Peyer's patch (tissue), 4 donors: ENCODE measurements around the gene DHX38. TPM values are rescaled to one million over a fixed set of nuclear protein-coding genes. Genes with fewer than 3 reads are reported as not detected.

Source experiments
- DNase-seq, 3 donors: peaks; one replicate each; pipeline ENCODE4 v3.0.0-alpha.2; 2017 to 2019
- H3K27ac ChIP-seq, 4 donors: fragments of 200-600 bp; sonication (generic); one replicate each; pipeline ENCODE4 v1.5.1; 2016 to 2019
- H3K27me3 ChIP-seq, 2 donors: fragments of 200-600 bp; sonication (generic); one replicate each; pipeline ENCODE4 v1.5.1; 2019
- H3K36me3 ChIP-seq, 3 donors: fragments of 200-600 bp; sonication (generic); one replicate each; pipeline ENCODE4 v1.5.1; 2016 to 2019
- H3K4me1 ChIP-seq, 4 donors: fragments of 200-600 bp; sonication (generic); one replicate each; pipeline ENCODE4 v1.5.1; 2016 to 2019
- H3K4me3 ChIP-seq, 4 donors: fragments of 200-600 bp; sonication (generic); 1 replicate in 3 of 4; 2 replicates in 1 of 4; pipeline ENCODE4 v1.5.1; 2016 to 2019; ENCODE audit warnings: mild to moderate bottlenecking in 1 of 4
- H3K9me3 ChIP-seq, 4 donors: fragments of 200-600 bp; sonication (generic); one replicate each; pipeline ENCODE4 v1.5.1; 2016 to 2019; ENCODE audit warnings: mild to moderate bottlenecking in 1 of 4
- CTCF ChIP-seq, 6 experiments: fragments of 450-650 bp in 4 of 6; fragments of 200-600 bp in 2 of 6; sonication (generic) in 1 of 6; IDR thresholded peaks; one replicate each; pipeline ENCODE4 v1.5.1; 2017 to 2019; ENCODE audit warnings: antibody characterized with exemption in 6 of 6, mild to moderate bottlenecking in 3 of 6, moderate library complexity in 1 of 6
- POLR2A ChIP-seq, 2 donors: fragments of 450-650 bp; IDR thresholded peaks; one replicate each; pipeline ENCODE4 v1.5.1; 2017; ENCODE audit warnings: antibody characterized with exemption in 2 of 2, mild to moderate bottlenecking in 2 of 2, moderate library complexity in 2 of 2
- total RNA-seq, 4 donors: library from RNA; depleted of rRNA; stranded (reverse); fragments of >200 nt; gene quantifications; one replicate each; pipeline ENCODE4 v1.1.0, GENCODE V29; 2016

Gene DHX38
- total RNA-seq, 4 donors from 2014 or later = 44.3 to 171 (median 106) TPM

DNA sequence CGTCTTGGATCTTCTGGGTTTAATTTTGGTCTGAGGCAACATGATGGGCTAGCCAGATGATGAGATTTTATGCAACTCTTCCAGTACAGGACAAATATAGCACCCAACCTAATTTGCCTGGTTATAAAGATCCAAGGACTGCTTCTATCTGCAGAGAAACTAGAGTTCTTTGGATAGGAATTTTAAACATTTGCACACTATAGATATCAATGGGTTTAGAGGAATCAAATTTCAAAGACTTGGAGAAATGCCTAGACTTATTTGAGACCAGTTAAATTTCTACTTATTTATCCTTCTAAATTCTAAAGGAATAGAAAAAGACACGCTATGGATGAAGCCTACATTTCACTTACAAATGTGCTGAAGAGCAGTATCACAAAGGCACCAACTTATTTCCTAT, 65.7 kb downstream of the DHX38 start:
- H3K9me3 ChIP-seq = no peaks in the 10 kb centered on the region
- no peak overlapping the region for H3K27ac ChIP-seq
- H3K27me3 ChIP-seq = no peaks in the 10 kb centered on the region
- TF ChIP-seq POLR2A (IDR thresholded peaks at IDR 0.05) (no peak), CTCF (IDR thresholded peaks at IDR 0.05) (no peak)
- H3K36me3 ChIP-seq = no peaks in the 10 kb centered on the region
- H3K4me1 ChIP-seq = no peaks in the 10 kb centered on the region
- DNase-seq = no peak
- no peak overlapping the region for H3K4me3 ChIP-seq

DNA sequence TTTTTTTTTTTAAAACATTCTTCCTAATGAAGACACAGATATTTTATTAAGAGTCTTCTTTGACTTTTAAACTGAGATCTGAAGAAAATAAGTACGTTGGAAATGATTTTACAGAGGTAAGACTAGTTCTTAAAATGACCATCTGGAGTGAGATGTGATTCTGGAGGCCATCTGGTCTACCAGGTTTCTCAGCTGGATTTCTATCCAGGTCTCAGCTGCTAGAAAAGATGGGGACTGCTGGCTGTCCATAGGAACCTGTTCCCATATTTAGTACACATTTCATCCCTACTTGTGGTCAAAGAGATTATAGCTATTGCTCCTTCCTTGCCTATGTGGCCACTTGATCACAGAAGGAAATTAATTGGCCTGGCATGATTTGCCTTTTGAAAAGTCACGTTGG, 66.2 kb downstream of the DHX38 start:
- no peaks in the 10 kb centered on the region for H3K4me1 ChIP-seq

DNA sequence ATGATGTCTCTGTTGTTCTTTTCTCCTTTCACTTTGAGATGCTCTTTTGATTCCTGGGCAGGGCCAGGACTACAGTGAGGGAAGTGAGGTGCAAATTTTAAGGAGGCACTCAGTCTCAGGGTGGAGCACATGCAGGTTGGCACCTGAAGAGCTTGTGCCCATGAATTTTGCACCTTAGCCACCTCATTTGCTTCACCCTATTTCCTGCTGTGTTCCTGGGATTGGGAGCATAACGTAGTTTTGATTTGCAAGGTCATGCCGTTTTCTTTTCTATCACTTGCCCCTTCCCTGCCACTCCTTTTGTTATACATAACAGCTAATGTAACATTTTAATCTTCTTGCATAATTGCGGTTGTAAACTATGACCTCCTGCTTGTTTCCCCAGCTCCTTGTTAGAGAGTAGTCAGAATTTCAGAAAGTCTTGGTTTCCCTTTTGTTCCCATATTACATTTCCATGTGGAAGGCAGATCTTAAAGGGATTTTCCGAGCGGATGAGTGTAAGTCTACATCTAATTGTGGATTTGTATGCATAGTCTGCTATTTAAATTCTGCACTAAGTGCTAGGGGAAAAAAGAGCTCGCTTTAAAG, 68.6 kb downstream of the DHX38 start:
- H3K27ac ChIP-seq = no peak overlapping the region
- TF ChIP-seq POLR2A (IDR thresholded peaks at IDR 0.05) = no peak
- TF ChIP-seq CTCF (IDR thresholded peaks at IDR 0.05) = no peak

More for the DNA sequence above, 66.2 kb downstream of the DHX38 start:
- no peak for DNase-seq
- TF ChIP-seq CTCF (IDR thresholded peaks at IDR 0.05) (no peak), POLR2A (IDR thresholded peaks at IDR 0.05) (no peak)
- Histone ChIP-seq H3K27ac (no peak overlapping the region), H3K27me3 (no peaks in the 10 kb centered on the region), H3K36me3 (no peaks in the 10 kb centered on the region), H3K9me3 (no peaks in the 10 kb centered on the region), H3K4me3 (no peak overlapping the region)

More for the DNA sequence above, 68.6 kb downstream of the DHX38 start:
- Histone ChIP-seq H3K4me1 (no peaks in the 10 kb centered on the region), H3K4me3 (no peak overlapping the region), H3K9me3 (no peaks in the 10 kb centered on the region), H3K27me3 (no peaks in the 10 kb centered on the region), H3K36me3 (no peaks in the 10 kb centered on the region)
- DNase-seq = no peak

Other genes with a start within 250 kb of the DHX38 start
- gene ATXN1L, start 247.9 kb upstream of the DHX38 start, total RNA-seq = 10 to 100 TPM; 14.0 to 40.2 (median 22.5) TPM
- 10 to 100 TPM; 16.5 to 22.0 (median 19.3) TPM for gene ZNF821, start 209.7 kb upstream of the DHX38 start, total RNA-seq
- gene IST1, start 198.3 kb upstream of the DHX38 start, total RNA-seq = 100 to 1,000 TPM; 228 to 274 (median 261) TPM
- 1 to 10 TPM; 1.4 to 2.5 (median 1.8) TPM for gene PKD1L3, start 93.4 kb upstream of the DHX38 start, total RNA-seq
- 1 to 10 TPM in 3 of 4 donors, under 1 TPM in 1; 0.88 to 8.9 (median 5.8) TPM for gene DHODH, start 85.1 kb upstream of the DHX38 start, total RNA-seq
- not detected for gene HP, start 39.3 kb upstream of the DHX38 start, total RNA-seq
- not detected for gene HPR, start 30.6 kb upstream of the DHX38 start, total RNA-seq
- gene TXNL4B, start 227 bp upstream of the DHX38 start, total RNA-seq = 10 to 100 TPM in 3 of 4 donors, 1 to 10 TPM in 1; 7.2 to 40.4 (median 13.4) TPM
- gene PMFBP1, start 78.3 kb downstream of the DHX38 start, total RNA-seq = 100 to 1,000 TPM in 1 of 4 donors, 10 to 100 TPM in 1, 1 to 10 TPM in 2; 1.8 to 108 (median 11.4) TPM